H9 (cell line): Measurements from ENCODE around the gene CNTFR. TPM values are rescaled to one million over a fixed set of nuclear protein-coding genes. Genes with fewer than 3 reads are reported as not detected.

ENCODE experiments used
- DNase-seq: peaks from one replicate; pipeline ENCODE4 v3.0.0-alpha.2; 2017
- H2AFZ ChIP-seq: one replicate; pipeline ENCODE4 v1.6.1; 2013; ENCODE audit warnings: mild to moderate bottlenecking, low read length, control low read depth, moderate library complexity
- H2AK5ac ChIP-seq: 2 replicates; pipeline ENCODE4 v1.6.1; 2013; ENCODE audit warnings: low read length, control low read depth, mixed read lengths; ENCODE audit not compliant: insufficient read length
- H2BK120ac ChIP-seq: one replicate; pipeline ENCODE4 v1.6.1; 2013; ENCODE audit warnings: low read depth, mild to moderate bottlenecking, low read length, control low read depth, inconsistent platforms; ENCODE audit not compliant: poor library complexity, severe bottlenecking
- H2BK12ac ChIP-seq: 2 replicates; pipeline ENCODE4 v1.6.1; 2013; ENCODE audit warnings: low read length, control low read depth, mixed read lengths, low read depth; ENCODE audit not compliant: insufficient read length
- H2BK15ac ChIP-seq: 2 replicates; pipeline ENCODE4 v1.6.1; 2013; ENCODE audit warnings: low read depth, low read length, control low read depth
- H2BK20ac ChIP-seq: one replicate; pipeline ENCODE4 v1.6.1; 2013; ENCODE audit warnings: low read depth, mild to moderate bottlenecking, low read length, control low read depth, inconsistent platforms; ENCODE audit not compliant: poor library complexity, severe bottlenecking
- H2BK5ac ChIP-seq: 2 replicates; pipeline ENCODE4 v1.6.1; 2013; ENCODE audit warnings: low read length, control low read depth, mixed read lengths; ENCODE audit not compliant: insufficient read length
- H3K14ac ChIP-seq: 2 replicates; pipeline ENCODE4 v1.6.1; 2013; ENCODE audit warnings: low read length, control low read depth; ENCODE audit not compliant: insufficient read depth
- H3K18ac ChIP-seq: 2 replicates; pipeline ENCODE4 v1.6.1; 2013; ENCODE audit warnings: low read depth, mild to moderate bottlenecking, mixed read lengths, low read length, control low read depth; ENCODE audit not compliant: insufficient read length
- H3K23ac ChIP-seq: 2 replicates; pipeline ENCODE4 v1.6.1; 2013; ENCODE audit warnings: low read length, control low read depth, mixed read lengths, low read depth; ENCODE audit not compliant: insufficient read length
- H3K23me2 ChIP-seq: 2 replicates; pipeline ENCODE4 v1.6.1; 2013; ENCODE audit warnings: low read depth, mild to moderate bottlenecking, mixed read lengths, low read length, control low read depth; ENCODE audit not compliant: insufficient read length, poor library complexity, severe bottlenecking
- H3K27ac ChIP-seq: 2 replicates; pipeline ENCODE4 v1.5.1; 2013; ENCODE audit warnings: low read length, control low read depth, mixed read lengths, low read depth; ENCODE audit not compliant: insufficient read length
- H3K27me3 ChIP-seq: 2 replicates; pipeline ENCODE4 v1.6.1; 2013; ENCODE audit warnings: low read length, control low read depth, inconsistent platforms; ENCODE audit not compliant: insufficient read depth
- H3K4ac ChIP-seq: 2 replicates; pipeline ENCODE4 v1.6.1; 2013; ENCODE audit warnings: low read depth, mild to moderate bottlenecking, control low read depth, inconsistent platforms, low read length, moderate library complexity
- H3K4me1 ChIP-seq: 2 replicates; pipeline ENCODE4 v1.6.1; 2013; ENCODE audit warnings: low read length, control low read depth, inconsistent platforms; ENCODE audit not compliant: insufficient read depth
- H3K4me2 ChIP-seq: 2 replicates; pipeline ENCODE4 v1.6.1; 2013; ENCODE audit warnings: low read length, control low read depth, mixed read lengths; ENCODE audit not compliant: insufficient read length, insufficient read depth
- H3K56ac ChIP-seq: 2 replicates; pipeline ENCODE4 v1.6.1; 2013; ENCODE audit warnings: low read depth, mild to moderate bottlenecking, mixed read lengths, low read length, control low read depth; ENCODE audit not compliant: insufficient read length
- H3K79me1 ChIP-seq: 2 replicates; pipeline ENCODE4 v1.6.1; 2013; ENCODE audit warnings: low read depth, mild to moderate bottlenecking, moderate library complexity, low read length, control low read depth, inconsistent platforms; ENCODE audit not compliant: insufficient read depth, poor library complexity, severe bottlenecking
- H3K79me2 ChIP-seq: 2 replicates; pipeline ENCODE4 v1.6.1; 2013; ENCODE audit warnings: low read length, control low read depth, inconsistent platforms; ENCODE audit not compliant: insufficient read depth
- H3K9ac ChIP-seq: 2 replicates; pipeline ENCODE4 v1.6.1; 2013; ENCODE audit warnings: low read length, control low read depth, mixed read lengths; ENCODE audit not compliant: insufficient read length; ENCODE audit errors: extremely low read depth
- H3K9me3 ChIP-seq: one replicate; pipeline ENCODE4 v1.6.1; 2013; ENCODE audit warnings: low read depth, low read length, inconsistent platforms; ENCODE audit not compliant: control insufficient read depth
- H3T11ph ChIP-seq: one replicate; pipeline ENCODE4 v1.6.1; 2013; ENCODE audit warnings: mild to moderate bottlenecking, low read length, control low read depth, inconsistent platforms
- H4K20me1 ChIP-seq: one replicate; pipeline ENCODE4 v1.6.1; 2013; ENCODE audit not compliant: control insufficient read depth, insufficient read length, insufficient read depth
- H4K5ac ChIP-seq: 2 replicates; pipeline ENCODE4 v1.6.1; 2013; ENCODE audit warnings: low read depth, mild to moderate bottlenecking, mixed read lengths, low read length, control low read depth; ENCODE audit not compliant: insufficient read length
- H4K8ac ChIP-seq: replicated peaks from 2 replicates; pipeline ENCODE4 v1.6.1; 2013; ENCODE audit warnings: low read length, control low read depth, mixed read lengths, low read depth; ENCODE audit not compliant: insufficient read length
- H4K91ac ChIP-seq: 2 replicates; pipeline ENCODE4 v1.6.1; 2013; ENCODE audit warnings: low read depth, mild to moderate bottlenecking, moderate library complexity, mixed read lengths, low read length, control low read depth; ENCODE audit not compliant: insufficient read length
- H3K27ac Mint-ChIP-seq, 3 experiments: 2 replicates in 2 of 3; 3 replicates in 1 of 3; pipeline ENCODE4 v1.8.0; 2020 to 2021; ENCODE audit warnings: mixed read lengths in 3 of 3, mild to moderate bottlenecking in 1 of 3, moderate library complexity in 1 of 3
- H3K27me3 Mint-ChIP-seq: 2 replicates; pipeline ENCODE4 v1.8.0; 2021; ENCODE audit warnings: low read depth, mild to moderate bottlenecking, moderate library complexity, mixed read lengths
- H3K36me3 Mint-ChIP-seq, 3 experiments: 2 replicates in 2 of 3; 3 replicates in 1 of 3; pipeline ENCODE4 v1.8.0; 2020 to 2021; ENCODE audit warnings: low read depth in 3 of 3, mixed read lengths in 3 of 3; ENCODE audit not compliant: insufficient read depth in 1 of 3
- H3K4me1 Mint-ChIP-seq, 2 experiments: 2 replicates each; pipeline ENCODE4 v1.8.0; 2020; ENCODE audit warnings: mixed read lengths in 2 of 2
- H3K4me3 Mint-ChIP-seq, 2 experiments: 2 replicates in 1 of 2; 3 replicates in 1 of 2; pipeline ENCODE4 v1.8.0; 2020 to 2021; ENCODE audit warnings: mild to moderate bottlenecking in 2 of 2, mixed read lengths in 2 of 2, moderate library complexity in 1 of 2
- H3K9me3 Mint-ChIP-seq, 2 experiments: 2 replicates in 1 of 2; 3 replicates in 1 of 2; pipeline ENCODE4 v1.8.0; 2020; ENCODE audit warnings: mild to moderate bottlenecking in 2 of 2, mixed read lengths in 2 of 2, moderate library complexity in 1 of 2
- CTCF ChIP-seq: fragments of 200-600 bp; sonication (generic); conservative IDR thresholded peaks from 3 replicates; pipeline ENCODE4 v1.8.0; 2021; ENCODE audit warnings: antibody characterized with exemption, mild to moderate bottlenecking
- WGBS: extraction: QIAGEN DNeasy Blood & Tissue Kit; methylation state at CpG from one replicate; pipeline ENCODE4 v1.1.7; 2013; ENCODE audit warnings: missing lambda C conversion rate, low lambda C conversion rate, mixed read lengths; ENCODE audit not compliant: insufficient read length; ENCODE audit errors: extremely low coverage; 5-methylcytosine and 5-hydroxymethylcytosine counted together
- total RNA-seq: library from RNA; stranded (reverse); gene quantifications from 2 replicates; pipeline ENCODE4 v1.2.1, GENCODE V29; 2021

Gene CNTFR
- total RNA-seq, 1 experiment from 2014 or later: 0.55 TPM

- Histone ChIP-seq H3T11ph (no peak overlapping the region), H4K8ac (no peak overlapping the region), H4K91ac (no peak overlapping the region), H3K14ac (no peak overlapping the region), H2AK5ac (no peak overlapping the region), H2BK15ac (no peak overlapping the region), H3K4me1 (no peaks in the 10 kb centered on the region), H3K4me2 (no peak overlapping the region), H3K79me2 (no peaks in the 10 kb centered on the region), H4K20me1 (no peaks in the 10 kb centered on the region), H3K56ac (no peak overlapping the region), H3K4ac (no peak overlapping the region), H3K9me3 (no peaks in the 10 kb centered on the region), H3K27me3 (no peaks in the 10 kb centered on the region), H2BK12ac (no peak overlapping the region), H4K5ac (no peak overlapping the region), H3K27ac (no peak overlapping the region), H2BK120ac (no peak overlapping the region), H3K18ac (no peak overlapping the region), H2BK5ac (no peak overlapping the region), H2BK20ac (no peak overlapping the region), H3K23me2 (no peaks in the 10 kb centered on the region), H3K23ac (no peak overlapping the region), H3K9ac (no peak overlapping the region), H2AFZ (no peak overlapping the region), H3K79me1 (no peaks in the 10 kb centered on the region)
- TF ChIP-seq CTCF: no peak
- DNase-seq: no peak
- H3K27me3 Mint-ChIP-seq: peaks cover 16% of the 10 kb centered on the region
- H3K27ac Mint-ChIP-seq: no peak overlapping the region
- no peaks in the 10 kb centered on the region for H3K36me3 Mint-ChIP-seq
- no peak overlapping the region for H3K4me3 Mint-ChIP-seq
- WGBS: no CpG with 5 or more reads among the region's 2 CpGs
- peaks cover 3% of the 10 kb centered on the region in 2 experiments; a peak in 3 of 4 replicates for H3K4me1 Mint-ChIP-seq
- H3K9me3 Mint-ChIP-seq: no peaks in the 10 kb centered on the region
Measured at GRCh38 chr9:34540827-34541226, 48.7 kb downstream of the CNTFR start.
